ENCODE measurements around the gene TMEM229A.
"Not testable (repeated sequence)": the region's sequence is repeated elsewhere in the genome, so short reads cannot be mapped to it uniquely, and the experiment has no call there.

Gene TMEM229A

GRCh38 chr7:124031919-124032318 lies 948 bp downstream of the TMEM229A start:
- DNase-seq: no peak

- DNase-seq: no peak
Observed at GRCh38 chr7:124031406-124031805, 1.5 kb downstream of the TMEM229A start.

- DNase-seq: no peak
Observed at GRCh38 chr7:124030964-124031363, 1.9 kb downstream of the TMEM229A start.

- no peak for DNase-seq
Observed at GRCh38 chr7:124029396-124030188, 3.3 kb downstream of the TMEM229A start.

GRCh38 chr7:124027236-124027635 lies 5.6 kb downstream of the TMEM229A start:
- no peak for DNase-seq

GRCh38 chr7:124024329-124024728 lies 8.5 kb downstream of the TMEM229A start:
- not testable (repeated sequence) for DNase-seq

GRCh38 chr7:124022551-124022950 lies 10.3 kb downstream of the TMEM229A start:
- no peak for DNase-seq

GRCh38 chr7:124020060-124020459 lies 12.8 kb downstream of the TMEM229A start:
- DNase-seq: no peak

- no peak for DNase-seq
Observed at GRCh38 chr7:124013306-124013705, 19.6 kb downstream of the TMEM229A start.

GRCh38 chr7:124012864-124013263 lies 20.0 kb downstream of the TMEM229A start:
- DNase-seq: no peak

- DNase-seq: no peak
Observed at GRCh38 chr7:124009321-124009720, 23.5 kb downstream of the TMEM229A start.

GRCh38 chr7:124008296-124008695 lies 24.6 kb downstream of the TMEM229A start:
- not testable (repeated sequence) for DNase-seq

GRCh38 chr7:123999703-124000102 lies 33.2 kb downstream of the TMEM229A start:
- DNase-seq: no peak

- no peak for DNase-seq
Observed at GRCh38 chr7:123998921-123999320, 33.9 kb downstream of the TMEM229A start.

- no peak for DNase-seq
Observed at GRCh38 chr7:123996327-123996625, 36.6 kb downstream of the TMEM229A start.

- no peak for DNase-seq
Observed at GRCh38 chr7:123995617-123996326, 37.1 kb downstream of the TMEM229A start.

GRCh38 chr7:123994449-123994848 lies 38.4 kb downstream of the TMEM229A start:
- no peak for DNase-seq

- DNase-seq: no peak
Observed at GRCh38 chr7:123993996-123994395, 38.9 kb downstream of the TMEM229A start.

GRCh38 chr7:123992913-123993518 lies 39.9 kb downstream of the TMEM229A start:
- no peak for DNase-seq

GRCh38 chr7:123987445-123987844 lies 45.4 kb downstream of the TMEM229A start:
- DNase-seq: no peak
